ENCODE measurements around the gene USP48.
A peak's percentile ranks its signal among the peaks of the same experiment; 100 is the strongest.
"Not testable (repeated sequence)": the region's sequence is repeated elsewhere in the genome, so short reads cannot be mapped to it uniquely, and the experiment has no call there.

USP48 gene

DNA sequence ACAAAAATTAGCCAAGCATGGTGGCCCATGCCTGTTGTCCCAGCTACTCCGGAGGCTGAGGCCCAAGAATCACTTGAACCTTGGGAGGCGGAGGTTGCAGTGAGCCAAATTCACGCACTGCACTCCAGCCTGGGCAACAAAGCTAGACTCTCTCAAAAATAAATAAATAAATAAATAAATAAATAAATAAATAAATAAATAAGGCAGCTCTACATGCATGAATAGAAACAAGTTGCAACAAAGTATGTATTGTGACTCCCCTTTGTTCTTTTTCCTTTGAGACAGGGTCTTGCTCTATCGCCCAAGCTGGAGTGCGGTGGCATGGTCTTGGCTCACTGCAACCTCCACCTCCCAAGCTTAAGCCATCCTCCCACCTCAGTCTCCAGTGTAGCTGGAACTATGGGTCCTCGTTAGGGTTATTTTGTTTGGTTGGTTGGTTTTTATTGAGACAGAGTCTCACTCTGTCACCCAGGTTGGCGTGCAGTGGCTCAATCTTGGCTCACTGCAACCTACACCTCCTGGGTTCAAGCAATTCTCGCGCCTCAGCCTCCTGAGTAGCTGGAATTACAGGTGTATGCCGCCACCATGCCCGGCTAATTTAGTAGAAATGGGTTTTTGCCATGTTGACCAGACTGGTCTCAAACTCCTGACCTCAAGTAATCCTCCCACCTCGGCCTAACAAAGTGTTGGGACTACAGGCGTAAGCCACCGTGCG lies 8.0 kb downstream of the USP48 start:
- no peak for DNase-seq (ENCODE audit: low read depth)
- H3K4me3 ChIP-seq (ENCODE audit: low read depth, low read length) = no peak overlapping the region
- no peak for TF ChIP-seq CTCF (IDR thresholded peaks at IDR 0.05; ENCODE audit: insufficient read depth, low read depth, low read length, missing control alignments)

DNA sequence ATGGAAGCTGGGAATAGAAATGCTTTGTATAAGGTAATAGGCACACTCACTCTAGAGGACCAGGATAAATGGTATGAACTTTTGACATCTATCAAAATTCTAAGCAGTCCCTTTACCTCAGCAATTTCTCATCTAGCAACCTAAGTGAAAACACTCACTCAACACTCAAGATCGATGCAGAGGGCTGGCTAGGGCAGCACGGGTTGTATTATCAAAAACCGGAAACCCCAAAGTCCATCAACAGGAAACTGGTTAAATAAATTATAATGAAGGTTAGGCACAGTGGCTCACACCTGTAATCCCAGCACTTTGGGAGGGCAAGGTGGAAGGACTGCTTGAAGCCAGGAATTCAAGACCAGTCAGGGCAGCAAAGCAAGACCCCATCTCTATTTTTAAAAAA lies 9.4 kb downstream of the USP48 start:
- TF ChIP-seq CTCF (IDR thresholded peaks at IDR 0.05; ENCODE audit: insufficient read depth, low read depth, low read length, missing control alignments) = no peak
- peak overlapping the region; percentile 16 for H3K4me3 ChIP-seq (ENCODE audit: low read depth, low read length)
- DNase-seq (ENCODE audit: low read depth) = peak; percentile 80

GRCh38 chr1:21771672-21772071 lies 11.3 kb downstream of the USP48 start:
- DNase-seq (ENCODE audit: low read depth); H3K4me3 ChIP-seq (ENCODE audit: low read depth, low read length): not testable (repeated sequence)

GRCh38 chr1:21770602-21771001 lies 12.3 kb downstream of the USP48 start:
- not testable (repeated sequence) for DNase-seq (ENCODE audit: low read depth); H3K4me3 ChIP-seq (ENCODE audit: low read depth, low read length)

GRCh38 chr1:21770201-21770600 lies 12.7 kb downstream of the USP48 start:
- TF ChIP-seq CTCF (IDR thresholded peaks at IDR 0.05; ENCODE audit: insufficient read depth, low read depth, low read length, missing control alignments) = no peak
- no peak for DNase-seq (ENCODE audit: low read depth)
- no peak overlapping the region for H3K4me3 ChIP-seq (ENCODE audit: low read depth, low read length)

DNA sequence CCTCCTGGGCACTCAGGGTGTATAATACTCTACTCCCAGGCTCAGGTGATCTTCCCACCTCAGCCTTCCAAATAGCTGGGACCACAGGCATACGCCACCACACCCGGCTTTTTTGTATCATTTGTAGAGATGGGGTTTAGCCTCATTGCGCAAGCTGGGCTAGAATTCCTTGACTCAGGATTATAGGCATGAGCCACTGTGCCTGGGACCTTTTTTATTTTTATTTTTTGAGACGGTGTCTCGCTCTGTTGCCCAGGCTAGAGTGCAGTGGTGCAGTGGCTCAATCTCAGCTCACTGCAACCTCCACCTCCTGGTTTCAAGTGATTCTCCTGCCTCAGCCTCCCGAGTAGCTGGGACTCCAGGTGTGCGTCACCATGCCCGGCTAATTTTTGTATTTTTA lies 15.8 kb downstream of the USP48 start:
- not testable (repeated sequence) for H3K4me3 ChIP-seq (ENCODE audit: low read depth, low read length); DNase-seq (ENCODE audit: low read depth)

DNA sequence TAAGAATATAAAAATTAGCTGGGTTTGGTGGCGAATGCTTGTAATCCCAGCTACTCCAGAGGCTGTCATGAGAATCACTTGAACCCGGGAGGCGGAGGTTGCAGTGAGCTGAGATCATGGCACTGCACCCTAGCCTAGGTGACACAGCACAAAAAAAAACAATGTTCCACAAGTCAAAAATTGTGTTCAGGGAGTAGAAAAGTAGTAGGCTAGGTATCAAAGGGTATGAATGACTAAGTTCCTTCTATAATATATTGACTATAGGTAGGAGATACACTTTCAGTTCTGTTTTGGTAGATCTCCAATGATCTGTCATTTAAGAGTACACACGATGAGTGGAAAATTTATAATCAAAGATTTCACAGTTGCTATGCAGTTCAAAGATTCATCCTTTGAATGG lies 16.7 kb downstream of the USP48 start:
- no peak overlapping the region for H3K4me3 ChIP-seq (ENCODE audit: low read depth, low read length)
- DNase-seq (ENCODE audit: low read depth) = no peak
- TF ChIP-seq CTCF (IDR thresholded peaks at IDR 0.05; ENCODE audit: insufficient read depth, low read depth, low read length, missing control alignments) = no peak

GRCh38 chr1:21764615-21765423 lies 18.1 kb downstream of the USP48 start:
- peak; percentile 84 for DNase-seq (ENCODE audit: low read depth)
- no peak for TF ChIP-seq CTCF (IDR thresholded peaks at IDR 0.05; ENCODE audit: insufficient read depth, low read depth, low read length, missing control alignments)
- peak overlapping the region; percentile 48 for H3K4me3 ChIP-seq (ENCODE audit: low read depth, low read length)
